GM18499 (cell line): ENCODE measurements around the gene BRSK2.

Source experiments
- ATAC-seq: cut with Tn5 transposase; IDR thresholded peaks from one replicate; pipeline ENCODE4 v1.9.1; 2021; ENCODE audit warnings: moderate number of reproducible peaks; ENCODE audit not compliant: insufficient read depth, unreplicated experiment

The BRSK2 gene

GRCh38 chr11:1487851-1488574 lies 98.3 kb downstream of the BRSK2 start:
- no peak for ATAC-seq

DNA sequence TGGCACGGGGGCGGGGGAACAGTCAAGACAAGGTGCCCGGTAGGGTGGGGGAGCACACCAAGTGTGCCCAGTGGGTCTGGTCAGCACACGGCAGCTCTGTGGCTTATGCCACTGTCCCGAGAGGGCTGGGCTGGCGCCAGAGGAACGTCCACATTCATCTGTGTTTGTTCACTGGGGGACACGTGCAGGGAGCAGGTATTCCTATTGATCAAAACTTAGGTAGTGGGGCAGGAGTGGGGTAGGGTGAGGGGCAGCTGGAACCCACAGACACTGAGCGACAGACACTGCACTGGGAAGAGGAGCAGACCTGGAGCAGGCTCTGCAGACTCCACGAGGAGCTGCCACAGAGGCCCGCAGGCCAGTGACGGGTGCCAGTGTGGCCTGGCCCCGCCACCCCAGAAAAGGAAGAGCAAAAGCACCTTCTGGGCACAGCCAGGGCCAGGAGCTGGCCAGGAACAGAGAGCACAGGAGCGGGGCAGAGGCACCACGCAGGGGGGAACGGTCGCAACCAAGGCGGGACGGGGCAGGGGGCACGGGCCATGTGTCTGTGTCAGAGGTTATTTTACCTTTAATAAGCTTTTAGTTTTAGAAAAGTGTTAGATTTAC lies 98.9 kb downstream of the BRSK2 start:
- ATAC-seq = no peak

- no peak for ATAC-seq
Observed at GRCh38 chr11:1490651-1491050, 100.9 kb downstream of the BRSK2 start.

- ATAC-seq = no peak
Observed at GRCh38 chr11:1491379-1491778, 101.6 kb downstream of the BRSK2 start.

DNA sequence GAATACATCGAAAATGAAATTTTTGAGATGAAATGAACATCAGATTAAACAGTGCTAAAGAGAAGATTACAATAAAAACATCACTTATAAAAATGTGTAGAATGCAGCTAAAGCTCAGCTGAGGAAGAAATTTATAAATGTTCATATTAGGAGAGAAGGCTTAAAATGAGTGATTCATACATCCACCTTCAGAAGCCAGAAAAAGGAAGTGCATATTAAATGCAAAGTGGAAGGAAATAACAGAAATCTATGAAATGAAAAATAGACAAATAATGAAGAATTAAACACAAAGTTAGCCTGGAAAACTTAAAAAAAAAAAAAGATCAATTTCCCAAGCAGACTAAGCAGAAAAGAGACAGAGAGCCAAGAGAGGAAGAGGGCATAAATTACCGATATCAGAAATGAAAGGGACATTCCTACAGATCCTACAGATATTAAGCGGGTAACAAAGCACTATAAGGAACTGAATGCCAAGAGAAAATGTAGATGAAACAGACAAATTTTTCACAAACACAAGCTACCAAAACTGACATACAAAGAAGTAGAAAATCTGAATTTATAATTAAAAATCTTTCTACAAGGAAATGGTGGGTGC lies 104.0 kb downstream of the BRSK2 start:
- ATAC-seq = no peak

DNA sequence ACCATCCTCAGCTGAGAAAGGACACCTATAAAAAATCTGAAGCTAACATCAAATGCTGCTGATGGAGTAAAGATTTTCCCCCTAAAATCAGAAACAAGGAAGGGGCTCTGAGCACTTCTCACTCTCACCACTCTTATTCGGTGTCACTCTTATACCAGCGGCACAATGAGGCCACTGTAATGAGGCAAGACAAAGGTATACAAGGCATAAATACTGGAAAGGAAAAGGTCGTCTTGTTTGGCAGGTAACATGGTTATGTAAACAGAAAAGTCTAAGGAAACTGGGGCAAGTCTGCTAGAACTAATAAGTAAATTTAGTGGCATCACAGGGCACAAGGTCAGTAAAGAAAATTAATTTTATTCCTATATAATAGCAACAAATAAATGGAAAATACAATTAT lies 104.9 kb downstream of the BRSK2 start:
- no peak for ATAC-seq

GRCh38 chr11:1496091-1496760 lies 106.5 kb downstream of the BRSK2 start:
- no peak for ATAC-seq

DNA sequence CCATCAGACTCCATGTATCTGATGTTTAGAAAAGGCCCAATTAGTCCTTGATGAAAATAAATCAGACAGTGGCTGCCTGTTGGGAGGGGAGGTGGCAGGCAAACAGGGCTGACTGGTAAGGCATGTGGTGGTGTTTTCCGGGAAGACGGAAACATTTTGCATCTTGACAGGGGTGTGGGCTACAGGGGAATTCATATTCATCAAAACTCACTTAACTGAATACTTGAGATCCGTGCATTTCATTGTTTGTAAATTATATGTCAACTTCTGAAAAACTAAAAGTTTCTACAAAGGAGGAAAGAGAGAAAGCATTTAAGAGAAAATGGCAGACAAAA lies 107.0 kb downstream of the BRSK2 start:
- ATAC-seq = no peak

- ATAC-seq = no peak
Observed at GRCh38 chr11:1497600-1497999, 107.9 kb downstream of the BRSK2 start.

- no peak for ATAC-seq
Observed at GRCh38 chr11:1498262-1498661, 108.5 kb downstream of the BRSK2 start.

- ATAC-seq = no peak
Observed at GRCh38 chr11:1499261-1499890, 109.6 kb downstream of the BRSK2 start.

DNA sequence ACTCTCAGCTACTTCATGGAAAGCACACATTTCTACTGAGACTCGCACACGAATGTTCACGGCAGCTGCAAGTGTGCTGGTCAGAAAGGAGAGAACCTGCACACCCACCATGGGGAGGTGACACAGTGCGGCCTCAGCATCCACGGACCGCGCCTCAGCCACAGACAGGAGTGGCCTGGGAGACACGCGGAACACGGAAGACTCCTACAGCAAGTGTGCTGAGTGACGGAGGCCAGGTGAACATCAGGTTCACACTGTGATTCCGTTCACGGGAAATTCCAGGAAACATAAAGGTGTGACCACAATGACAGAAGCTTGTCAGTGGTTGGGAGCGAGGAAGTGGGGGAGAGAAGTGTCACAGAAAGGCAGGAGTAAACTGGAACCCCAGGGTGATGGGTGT lies 110.2 kb downstream of the BRSK2 start:
- ATAC-seq = no peak

- ATAC-seq = no peak
Observed at GRCh38 chr11:1500466-1501420, 111.0 kb downstream of the BRSK2 start.

DNA sequence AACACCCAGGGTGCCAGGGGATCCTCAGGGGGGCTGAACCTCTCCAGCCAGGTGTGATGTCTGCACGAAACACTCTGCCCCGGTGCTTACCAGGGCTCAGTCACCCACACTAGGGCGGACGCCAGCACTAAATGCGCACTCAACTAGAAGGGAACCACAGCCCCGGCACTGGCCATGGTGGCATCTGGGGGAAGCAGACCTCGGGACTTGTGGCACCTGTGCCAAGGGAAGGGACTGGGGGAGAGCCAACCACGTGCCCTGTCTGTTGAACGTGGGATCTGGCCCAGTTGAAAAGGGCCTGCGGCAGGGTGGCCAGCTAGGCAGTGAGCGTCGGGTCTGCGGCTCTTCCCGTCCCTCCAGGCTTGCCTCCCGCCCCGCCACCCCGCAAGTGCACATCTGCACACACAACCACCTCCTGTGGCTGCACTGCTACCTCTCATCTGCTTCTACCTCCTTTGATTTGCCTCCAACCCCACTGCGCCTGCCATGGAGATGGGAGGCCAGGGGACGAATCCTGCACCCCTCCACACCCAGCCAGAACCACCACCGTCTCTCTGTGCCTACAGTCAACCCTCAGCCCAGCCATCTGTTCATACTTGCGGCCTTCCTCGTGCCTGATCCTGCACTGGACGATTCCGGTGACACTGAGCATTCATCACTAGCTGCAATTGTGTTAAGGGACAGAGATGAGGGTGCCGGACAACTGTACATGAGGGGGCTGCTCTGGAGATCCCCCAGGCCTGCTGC lies 111.9 kb downstream of the BRSK2 start:
- no peak for ATAC-seq

GRCh38 chr11:1502168-1502953 lies 112.6 kb downstream of the BRSK2 start:
- no peak for ATAC-seq

DNA sequence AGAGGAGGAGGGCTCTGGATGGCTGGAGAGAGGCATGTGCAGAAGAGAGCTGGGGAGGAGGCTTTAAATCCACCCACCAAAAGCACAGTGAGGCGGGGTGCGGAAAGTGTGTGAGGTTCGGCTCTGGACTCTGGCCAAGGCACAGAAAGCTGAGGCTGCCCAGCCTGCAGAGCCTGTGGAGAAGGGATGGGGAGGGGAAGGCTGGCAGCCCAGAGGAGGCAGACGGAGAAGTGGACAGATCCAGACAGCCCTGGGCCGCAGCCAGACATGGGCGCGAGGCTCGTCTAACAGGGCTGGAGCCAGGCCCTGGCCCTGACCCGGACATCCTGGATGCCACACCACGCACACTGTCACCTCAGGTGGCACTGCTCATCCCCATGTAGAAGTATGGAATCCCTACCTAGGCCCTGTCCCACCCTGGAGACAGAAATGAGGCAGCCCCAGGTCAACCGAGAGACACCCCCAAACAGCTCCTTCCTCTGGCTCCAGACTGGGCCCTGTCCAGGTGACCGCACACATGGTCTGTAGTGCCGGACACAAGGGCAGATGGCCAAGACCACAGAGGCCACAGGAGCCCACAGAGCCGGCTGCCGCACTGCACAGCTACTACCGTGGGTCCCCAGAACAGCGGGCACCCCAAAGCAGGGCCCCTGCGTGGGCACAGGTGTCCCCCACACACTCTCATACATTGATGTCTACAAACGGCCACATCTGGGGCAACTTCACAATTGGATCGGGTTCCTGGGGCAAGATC lies 113.4 kb downstream of the BRSK2 start:
- no peak for ATAC-seq

GRCh38 chr11:1503708-1504104 lies 114.0 kb downstream of the BRSK2 start:
- no peak for ATAC-seq

- no peak for ATAC-seq
Observed at GRCh38 chr11:1504138-1504537, 114.4 kb downstream of the BRSK2 start.
